ENCODE data around the gene DMD.

DMD gene

DNA sequence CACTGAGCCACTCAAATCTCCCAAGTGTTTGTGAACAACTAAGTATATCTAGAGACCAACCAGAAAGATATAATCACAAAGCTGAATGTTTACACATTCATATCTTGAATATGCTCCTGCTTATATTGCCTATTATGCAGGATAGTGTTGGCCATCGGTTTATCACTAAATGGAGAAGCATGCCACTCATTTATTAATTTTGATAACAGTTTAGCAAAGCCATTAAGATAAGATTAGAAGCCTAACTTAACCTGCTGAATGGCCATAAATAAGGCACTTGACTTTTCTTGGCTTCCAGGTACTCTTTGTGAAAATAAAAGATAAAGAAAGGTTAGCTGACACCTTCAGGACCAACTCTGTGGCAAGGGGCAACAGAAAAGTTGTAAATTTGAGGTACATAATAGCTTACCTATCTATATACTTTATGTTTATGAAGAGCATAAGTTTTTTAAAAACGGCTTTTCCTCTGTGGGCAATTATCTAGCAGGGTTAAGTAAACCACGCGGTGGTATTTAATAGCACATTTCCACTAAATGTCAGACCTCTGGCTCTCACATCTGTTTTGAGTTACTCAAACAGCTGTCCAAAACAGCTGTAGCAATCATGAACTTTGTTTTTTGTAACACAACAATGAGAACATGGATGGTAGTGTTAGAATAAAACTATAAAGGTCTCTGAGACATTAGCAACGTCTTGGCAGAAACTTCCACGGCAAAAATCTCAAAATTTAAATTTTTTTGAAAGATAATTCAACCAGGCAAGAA lies 2080.7 kb downstream of the DMD start:
- DNase-seq = no peak

DNA sequence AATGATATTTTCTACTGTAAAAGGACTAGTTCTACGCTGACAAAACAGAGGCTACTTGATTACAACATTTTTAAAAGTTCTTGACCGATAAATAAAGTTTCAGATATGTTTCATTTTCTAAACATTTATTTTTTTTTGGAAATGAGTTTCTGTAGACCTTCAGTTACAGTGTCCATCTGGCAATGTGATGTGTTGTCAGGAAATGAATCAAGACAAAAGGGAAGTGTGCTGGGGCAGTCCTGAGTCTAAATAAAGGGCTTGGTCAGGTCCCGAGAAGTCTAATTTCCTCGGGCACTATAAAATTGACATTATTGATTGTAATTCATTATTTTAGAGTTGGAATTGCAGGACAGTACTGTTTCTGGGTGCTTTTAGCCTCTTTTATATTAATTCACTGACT lies 2082.5 kb downstream of the DMD start:
- DNase-seq = no peak

DNA sequence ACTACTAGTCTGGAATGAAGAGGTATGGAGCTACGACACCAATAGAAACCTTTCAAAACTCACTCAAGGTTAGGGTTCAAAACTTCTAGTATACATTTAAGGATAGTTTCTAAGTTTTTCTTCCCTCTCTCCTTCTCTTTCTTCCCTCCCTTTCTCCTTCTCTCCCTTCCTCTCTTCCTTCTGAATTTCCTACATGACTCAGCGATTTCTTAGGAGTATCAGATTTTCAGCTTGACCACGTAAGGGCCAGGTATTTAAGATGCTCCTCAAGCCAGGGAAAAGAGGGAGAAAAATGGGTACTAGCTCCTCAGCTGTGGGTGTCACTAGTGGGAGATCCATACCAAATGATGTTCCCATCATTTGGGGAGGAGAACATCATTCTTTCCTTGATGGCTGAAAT lies 2083.6 kb downstream of the DMD start:
- DNase-seq = no peak

- DNase-seq = no peak
Observed at GRCh38 chrX:31126205-31126604, 2085.1 kb downstream of the DMD start.

DNA sequence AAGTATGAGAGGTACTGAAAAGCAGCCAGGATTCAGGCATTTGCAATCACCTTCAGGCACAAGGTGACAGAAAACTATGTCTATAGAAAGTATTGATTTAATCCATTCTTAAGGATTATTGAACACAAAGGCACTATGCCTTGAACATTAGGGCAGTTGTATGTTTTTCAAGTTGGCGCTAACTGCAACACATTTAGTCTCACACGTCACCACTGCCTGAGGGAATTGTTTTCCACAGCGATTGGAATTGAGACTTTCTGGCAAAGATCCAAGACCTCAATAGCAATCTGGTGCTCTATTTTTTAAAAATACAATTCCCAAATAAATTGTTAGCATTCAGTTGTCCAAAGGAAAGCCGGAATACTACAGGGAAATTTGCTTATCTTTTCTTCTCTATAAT lies 2086.8 kb downstream of the DMD start:
- no peak for DNase-seq

DNA sequence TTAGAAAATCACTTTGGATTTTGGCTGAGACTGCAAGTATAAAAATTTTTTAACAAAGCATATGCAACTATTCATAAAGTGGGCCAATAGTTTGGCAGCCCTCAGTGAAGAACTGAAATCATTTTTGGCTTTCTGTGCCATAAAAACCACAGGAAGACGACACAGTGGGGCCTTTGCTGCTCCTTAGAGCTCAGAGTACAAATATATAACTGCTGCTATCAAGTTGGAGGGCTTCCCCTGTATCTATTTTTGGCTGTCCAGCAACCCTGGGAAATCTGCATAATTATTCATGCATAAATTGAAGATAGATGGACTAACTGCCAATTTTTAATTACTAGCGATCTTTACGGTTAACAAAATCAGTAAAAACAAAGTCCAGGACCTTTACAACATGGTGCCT lies 2088.0 kb downstream of the DMD start:
- DNase-seq = no peak

GRCh38 chrX:31117266-31117665 lies 2094.1 kb downstream of the DMD start:
- DNase-seq = no peak

- no peak for DNase-seq
Observed at GRCh38 chrX:31115398-31115797, 2096.0 kb downstream of the DMD start.

DNA sequence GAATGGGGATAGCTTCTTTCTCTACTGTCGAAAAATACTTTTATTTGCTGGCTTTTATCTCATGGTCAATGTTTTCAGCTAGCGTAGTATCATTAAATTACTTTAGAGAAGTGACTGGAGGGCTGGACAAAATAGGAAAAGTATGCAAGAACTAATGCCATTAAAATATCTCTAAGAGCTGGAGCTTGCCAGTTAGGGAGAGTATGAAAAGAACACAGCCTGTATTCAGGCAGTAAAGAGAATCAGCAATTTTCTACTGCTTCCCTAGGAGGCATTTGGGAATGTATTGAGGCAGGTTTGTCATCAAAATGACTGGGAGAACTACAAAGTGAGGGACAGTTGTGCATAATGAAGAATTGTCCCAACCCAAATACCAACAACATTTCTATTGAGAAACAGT lies 2096.5 kb downstream of the DMD start:
- DNase-seq = no peak

GRCh38 chrX:31112226-31112999 lies 2098.9 kb downstream of the DMD start:
- no peak for DNase-seq

DNA sequence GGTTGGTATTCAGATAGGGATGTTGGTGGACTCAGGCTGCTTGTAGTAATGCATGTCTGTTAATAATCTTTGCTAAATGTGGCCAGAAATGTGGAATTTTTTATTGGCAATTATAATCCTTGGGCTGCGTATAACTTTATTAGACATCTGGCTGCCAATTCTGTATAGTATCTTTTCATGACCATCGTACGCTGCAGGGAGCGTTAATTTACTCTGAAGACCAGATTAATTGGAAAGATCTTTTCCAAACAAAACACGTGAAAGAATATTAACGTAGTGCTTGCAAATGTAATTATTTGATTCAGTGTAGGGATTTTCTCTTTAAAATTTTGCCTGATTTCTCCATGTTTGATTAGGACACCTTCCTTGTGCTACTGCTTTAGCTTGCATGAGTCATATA lies 2100.7 kb downstream of the DMD start:
- no peak for DNase-seq

- no peak for DNase-seq
Observed at GRCh38 chrX:31099536-31100090, 2111.7 kb downstream of the DMD start.

DNA sequence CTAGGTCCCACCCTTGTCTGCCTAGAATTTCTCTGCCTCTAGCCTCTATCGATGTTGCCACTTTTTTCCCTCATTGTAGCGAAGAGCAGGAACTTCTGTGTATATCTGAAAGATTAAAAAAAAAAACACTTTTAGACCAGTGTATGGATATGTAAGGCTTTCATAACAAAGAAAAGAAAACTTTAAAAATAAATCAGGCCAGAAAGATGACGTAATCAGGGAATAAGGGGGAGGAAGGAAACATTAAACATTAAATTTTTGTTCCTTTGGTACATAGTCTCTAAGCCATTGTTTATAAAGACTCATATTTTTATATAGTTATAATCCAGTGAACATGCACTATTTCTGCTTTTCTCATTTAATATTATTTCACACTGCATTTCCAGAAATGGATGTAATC lies 2113.3 kb downstream of the DMD start:
- no peak for DNase-seq

DNA sequence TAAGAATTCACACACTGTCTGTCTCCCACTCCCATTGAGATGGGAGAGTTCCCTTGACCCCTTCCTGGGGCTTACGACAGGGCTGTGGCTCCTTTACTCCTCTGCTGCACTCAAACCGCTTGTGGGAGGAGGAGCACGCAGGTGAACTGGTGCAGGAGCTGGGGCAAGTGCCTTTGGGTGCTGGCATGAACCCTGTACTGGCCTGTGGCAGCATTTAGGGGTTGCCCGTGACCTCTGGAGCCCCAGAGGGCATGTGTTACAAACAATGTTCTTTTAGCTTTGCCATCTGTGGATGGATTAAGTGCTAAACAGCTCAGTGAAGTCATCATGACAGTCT lies 2117.7 kb downstream of the DMD start:
- no peak for DNase-seq

GRCh38 chrX:31092970-31093638 lies 2118.2 kb downstream of the DMD start:
- no peak for DNase-seq

DNA sequence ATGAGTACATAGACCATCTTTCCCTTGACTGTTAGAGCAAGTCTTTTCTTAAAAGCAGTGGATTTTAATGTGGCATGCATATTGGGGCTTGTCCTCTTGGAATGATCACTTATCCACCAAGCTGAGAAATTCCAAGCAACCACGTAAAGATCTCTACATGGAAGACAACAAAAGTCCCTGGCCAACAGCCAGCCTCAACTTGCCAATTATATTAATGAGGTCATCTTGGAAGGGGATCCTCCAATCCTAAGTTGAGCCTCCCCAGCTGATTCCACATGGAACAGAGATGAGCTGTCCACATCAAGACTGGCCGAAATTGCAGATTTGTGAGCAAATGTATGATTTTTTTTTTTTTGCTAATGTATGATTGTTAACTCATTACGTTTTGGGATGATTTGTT lies 2118.9 kb downstream of the DMD start:
- DNase-seq = no peak

DNA sequence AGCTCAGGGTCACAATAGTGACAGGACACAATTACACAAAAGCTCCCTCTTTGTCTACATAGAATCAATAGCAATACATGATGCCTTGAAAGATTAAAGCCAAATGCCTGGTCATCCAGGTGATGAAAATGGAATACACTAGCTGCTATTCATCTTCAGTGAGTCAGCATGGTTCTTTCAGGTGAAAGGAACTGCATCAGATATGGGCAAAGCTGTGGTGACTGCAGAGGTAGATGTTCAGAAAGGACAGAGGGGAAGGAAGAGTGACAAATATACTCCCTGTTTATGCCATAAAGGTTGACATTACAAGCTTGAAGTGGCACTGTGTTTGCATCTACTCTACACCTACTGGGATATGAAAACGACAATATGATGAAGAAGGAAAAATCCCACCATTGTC lies 2119.5 kb downstream of the DMD start:
- DNase-seq = no peak

GRCh38 chrX:31074522-31074921 lies 2136.8 kb downstream of the DMD start:
- no peak for DNase-seq

DNA sequence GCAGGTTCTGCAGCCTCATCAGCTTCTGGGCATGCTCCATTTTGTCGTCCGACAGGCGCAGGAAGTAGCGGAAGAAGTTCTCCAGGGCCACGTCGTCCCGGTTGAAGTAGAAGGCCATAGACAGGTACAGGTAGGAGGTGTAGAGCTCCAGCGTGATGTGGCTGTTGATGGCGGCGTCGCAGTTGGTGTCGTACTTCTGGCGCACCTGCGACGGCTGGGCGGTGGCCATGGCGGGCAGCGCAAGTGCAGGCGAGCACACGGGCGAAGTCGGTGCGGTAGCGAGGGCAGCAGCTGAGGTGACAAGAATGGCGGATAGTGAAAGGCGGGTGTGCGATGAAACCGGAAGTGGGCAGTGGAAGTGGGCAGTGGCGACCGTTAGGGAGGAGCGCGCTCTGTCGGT lies 2139.6 kb downstream of the DMD start, which contains the start of gene FTHL17:
Gene FTHL17 (minus strand): TSS at position 317 of the 400 bp plus-strand sequence. CDS start 88 bp downstream, at position 229.
- no peak for DNase-seq

DNA sequence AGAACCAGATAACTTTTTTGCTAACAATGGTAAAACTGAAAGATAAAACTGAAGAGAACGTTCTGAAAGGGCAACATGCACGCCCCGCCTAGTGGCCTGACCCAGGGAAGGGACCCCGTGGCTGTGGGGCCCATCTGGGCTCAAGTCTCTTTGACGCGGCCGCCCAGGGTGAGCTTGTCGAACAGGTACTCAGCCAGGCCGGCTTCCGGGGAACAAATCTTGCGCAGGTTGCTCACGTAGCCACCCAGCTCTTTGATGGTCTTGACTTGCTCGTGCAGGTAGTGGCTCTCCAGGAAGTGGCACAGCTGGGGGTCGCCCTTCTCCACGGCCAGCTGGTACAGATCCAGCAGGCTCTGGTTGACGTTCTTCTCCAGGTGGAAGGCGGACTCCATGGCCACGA lies 2140.1 kb downstream of the DMD start:
- DNase-seq = no peak

DNA sequence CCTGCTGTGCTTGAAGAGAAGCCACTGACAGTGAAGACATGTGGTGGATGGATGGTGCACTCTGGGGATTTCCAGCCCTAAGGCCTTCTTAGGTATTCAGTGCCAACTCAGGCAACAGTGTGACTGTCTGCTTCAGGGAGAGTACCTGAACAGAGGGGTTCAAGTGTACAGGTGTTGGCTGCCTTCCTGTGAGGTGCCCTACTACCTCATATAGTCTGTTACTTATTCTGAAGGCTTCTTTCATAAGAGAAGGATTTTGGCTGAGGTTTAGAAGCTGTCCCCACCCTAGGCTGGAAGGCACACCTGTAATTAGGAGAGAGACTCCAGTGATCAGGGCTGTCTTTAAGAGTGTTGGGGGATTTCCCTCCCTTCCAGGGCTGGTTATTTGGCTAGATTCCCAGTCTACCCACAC lies 2141.3 kb downstream of the DMD start:
- DNase-seq = no peak
